ENCODE data around the gene RAB39A.

The RAB39A gene

GRCh38 chr11:107963091-107963490 is 34.8 kb downstream of the RAB39A start:
- no peak for DNase-seq

- DNase-seq: no peak
Observed at GRCh38 chr11:107969219-107969618, 41.0 kb downstream of the RAB39A start.

GRCh38 chr11:107970049-107970448 is 41.8 kb downstream of the RAB39A start:
- no peak for DNase-seq

GRCh38 chr11:107973641-107974040 is 45.4 kb downstream of the RAB39A start:
- DNase-seq: no peak

- DNase-seq: no peak
Observed at GRCh38 chr11:107988397-107989158, 60.3 kb downstream of the RAB39A start.

GRCh38 chr11:107991868-107992414 is 63.7 kb downstream of the RAB39A start:
- DNase-seq: no peak

GRCh38 chr11:107996006-107996776 is 67.9 kb downstream of the RAB39A start:
- DNase-seq: no peak

- DNase-seq: no peak
Observed at GRCh38 chr11:107998761-107999160, 70.5 kb downstream of the RAB39A start.

GRCh38 chr11:107999759-108000455 is 71.7 kb downstream of the RAB39A start:
- peak in 2 of 6 experiments; percentile 20 to 24 for DNase-seq

GRCh38 chr11:108002476-108002875 is 74.2 kb downstream of the RAB39A start:
- DNase-seq: no peak

- DNase-seq: no peak
Observed at GRCh38 chr11:108003623-108004022, 75.4 kb downstream of the RAB39A start.

GRCh38 chr11:108007819-108008218 is 79.6 kb downstream of the RAB39A start:
- no peak for DNase-seq

- DNase-seq: peak; percentile 79 to 96 (median 88)
Observed at GRCh38 chr11:108008656-108009496, 80.6 kb downstream of the RAB39A start, which contains the start of gene CUL5. TSS of gene CUL5 (plus strand) at chr11:108008898. CDS start at chr11:108009349, 451 bp downstream.

GRCh38 chr11:108009497-108010370 is 81.5 kb downstream of the RAB39A start:
- DNase-seq: no peak

- DNase-seq: no peak
Observed at GRCh38 chr11:108012139-108012725, 84.0 kb downstream of the RAB39A start.

All from stimulated activated naive CD4-positive, alpha-beta T cell (primary cell).